Liver (tissue), 9 donors: ENCODE results near the gene CALHM3. TPM values are rescaled to one million over a fixed set of nuclear protein-coding genes. Genes with fewer than 3 reads are reported as not detected.

Source experiments
- DNase-seq: peaks from one replicate; pipeline ENCODE4 v3.0.0-alpha.2; 2017; ENCODE audit warnings: low spot score
- H3K27ac ChIP-seq, 2 donors: one replicate each; pipeline ENCODE4 v1.7.0; 2013; ENCODE audit warnings: inconsistent platforms in 2 of 2, low read length in 2 of 2, control low read depth in 1 of 2, low read depth in 1 of 2, mild to moderate bottlenecking in 1 of 2
- H3K27me3 ChIP-seq, 4 donors: one replicate each; pipeline versions ENCODE4 v1.6.1 to v1.7.0; 2013; ENCODE audit warnings: low read length in 3 of 4, inconsistent platforms in 1 of 4, mild to moderate bottlenecking in 1 of 4, moderate library complexity in 1 of 4; ENCODE audit not compliant: control insufficient read depth in 4 of 4, insufficient read depth in 4 of 4
- H3K36me3 ChIP-seq, 4 donors: one replicate each; pipeline versions ENCODE4 v1.6.1 to v1.7.0; 2013; ENCODE audit warnings: low read length in 3 of 4, mild to moderate bottlenecking in 3 of 4, low read depth in 1 of 4, moderate library complexity in 1 of 4; ENCODE audit not compliant: control insufficient read depth in 4 of 4, insufficient read depth in 3 of 4
- H3K4me1 ChIP-seq, 4 donors: one replicate each; pipeline versions ENCODE4 v1.6.1 to v1.7.0; 2013; ENCODE audit warnings: low read length in 3 of 4, mild to moderate bottlenecking in 3 of 4, moderate library complexity in 1 of 4; ENCODE audit not compliant: control insufficient read depth in 4 of 4, insufficient read depth in 4 of 4
- H3K4me3 ChIP-seq, 3 donors: one replicate each; pipeline versions ENCODE4 v1.6.1 to v1.7.0; 2013; ENCODE audit warnings: low read length in 3 of 3, control low read depth in 1 of 3, low read depth in 1 of 3, mild to moderate bottlenecking in 1 of 3
- H3K9ac ChIP-seq, 2 donors: one replicate each; pipeline ENCODE4 v1.7.0; 2013; ENCODE audit warnings: low read length in 2 of 2, mild to moderate bottlenecking in 2 of 2, moderate library complexity in 2 of 2, control low read depth in 1 of 2, low read depth in 1 of 2
- H3K9me3 ChIP-seq, 4 donors: one replicate each; pipeline versions ENCODE4 v1.6.1 to v1.7.0; 2013; ENCODE audit warnings: low read length in 3 of 4; ENCODE audit not compliant: control insufficient read depth in 4 of 4
- EGR1 ChIP-seq, 2 donors: IDR thresholded peaks; 2 replicates each; pipeline ENCODE4 v1.6.1; 2016 to 2018; ENCODE audit warnings: antibody characterized with exemption in 2 of 2, low read depth in 2 of 2
- FOXA1 ChIP-seq: IDR thresholded peaks from 2 replicates; pipeline ENCODE4 v1.6.1; 2016; ENCODE audit warnings: antibody characterized with exemption
- FOXA2 ChIP-seq: IDR thresholded peaks from 2 replicates; pipeline ENCODE4 v1.6.1; 2016; ENCODE audit warnings: antibody characterized with exemption
- HNF4A ChIP-seq, 2 donors: conservative IDR thresholded peaks; 2 replicates each; pipeline ENCODE4 v1.6.1; 2016; ENCODE audit warnings: antibody characterized with exemption in 2 of 2, mild to moderate bottlenecking in 2 of 2
- HNF4G ChIP-seq: IDR thresholded peaks from 2 replicates; pipeline ENCODE4 v1.6.1; 2016; ENCODE audit warnings: antibody characterized with exemption
- JUND ChIP-seq, 2 donors: IDR thresholded peaks; 2 replicates each; pipeline ENCODE4 v1.6.1; 2016; ENCODE audit warnings: antibody characterized with exemption in 2 of 2
- NR2F2 ChIP-seq: IDR thresholded peaks from 2 replicates; pipeline ENCODE4 v1.6.1; 2016; ENCODE audit warnings: antibody characterized with exemption
- RAD21 ChIP-seq, 2 donors: IDR thresholded peaks; 2 replicates each; pipeline ENCODE4 v1.6.1; 2016; ENCODE audit warnings: antibody characterized with exemption in 2 of 2, mild to moderate bottlenecking in 2 of 2
- RXRA ChIP-seq, 2 donors: IDR thresholded peaks; 2 replicates each; pipeline ENCODE4 v1.6.1; 2017 to 2018; ENCODE audit warnings: antibody characterized with exemption in 2 of 2, mild to moderate bottlenecking in 1 of 2
- SP1 ChIP-seq: IDR thresholded peaks from 2 replicates; pipeline ENCODE4 v1.6.1; 2018; ENCODE audit warnings: antibody characterized with exemption, mild to moderate bottlenecking
- YY1 ChIP-seq: IDR thresholded peaks from 2 replicates; pipeline ENCODE4 v1.6.1; 2016; ENCODE audit warnings: antibody characterized with exemption, mild to moderate bottlenecking
- WGBS: extraction: QIAGEN DNeasy Blood & Tissue Kit; methylation state at CpG from one replicate; pipeline ENCODE4 v1.1.7; 2013; 5-methylcytosine and 5-hydroxymethylcytosine counted together
- polyA plus RNA-seq, 2 donors: library from polyadenylated mRNA; stranded (reverse) in 1 of 2; unstranded in 1 of 2; fragments of 200-250 nt in 1 of 2; fragments of >200 nt in 1 of 2; fragmentation: Nextera tagmentation in 1 of 2; extraction: Ambion mirVana in 1 of 2; gene quantifications; one replicate each; pipeline versions ENCODE4 v1.2.1 to v1.2.3, GENCODE V29; 2013 to 2015
- total RNA-seq, 2 donors: library from RNA; depleted of rRNA; stranded (reverse); fragments of >200 nt; gene quantifications; one replicate each; pipeline ENCODE4 v1.2.3, GENCODE V29; 2014
- TF ChIP-seq, protein P1 (sequence below): IDR thresholded peaks from 2 replicates; pipeline ENCODE4 v1.6.1; 2016; ENCODE audit warnings: antibody characterized with exemption
- TF ChIP-seq, protein P2 (sequence below): IDR thresholded peaks from 2 replicates; pipeline ENCODE4 v1.6.1; 2016; ENCODE audit warnings: antibody characterized with exemption
- TF ChIP-seq, protein P3 (sequence below): IDR thresholded peaks from 2 replicates; pipeline ENCODE4 v1.6.1; 2016; ENCODE audit warnings: antibody characterized with exemption, mild to moderate bottlenecking
- TF ChIP-seq, protein P4 (sequence below): fragments of 150-350 bp; IDR thresholded peaks from 2 replicates; pipeline ENCODE4 v1.5.1; 2017; ENCODE audit warnings: improper control_type of control experiment, low read depth, low read length; ENCODE audit not compliant: missing input control
- donor health status: healthy.
- donor health status: healthy.
- donor health status: healthy.
- donor health status: healthy.
- donor health status: healthy.

CALHM3 gene
- total and polyA plus RNA-seq, 4 donors: 0.14 TPM; not detected in 3

DNA sequence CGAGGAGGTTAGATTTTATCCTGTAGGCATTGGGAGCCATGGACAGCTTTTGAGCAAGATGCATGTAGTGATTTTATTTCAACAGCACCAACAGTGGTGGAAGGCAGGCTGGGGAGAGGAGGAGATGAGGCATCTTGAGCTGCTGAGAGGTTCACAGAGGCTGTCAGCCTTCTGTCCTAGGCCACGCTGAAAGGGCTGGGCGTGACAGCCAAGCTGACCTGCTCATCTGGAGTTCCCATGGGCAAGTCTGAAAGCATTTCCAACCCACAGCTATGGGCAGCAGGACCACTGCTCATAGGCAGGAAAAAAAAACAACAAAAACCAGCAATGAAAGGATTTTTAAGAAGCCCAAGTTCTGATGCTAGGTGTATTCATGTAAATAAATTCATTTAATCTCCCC is 22.1 kb upstream of the CALHM3 start:
- Histone ChIP-seq H3K4me3 (no peak overlapping the region), H3K4me1 (no peaks in the 10 kb centered on the region), H3K27me3 (no peaks in the 10 kb centered on the region), H3K9me3 (no peaks in the 10 kb centered on the region), H3K27ac (no peak overlapping the region), H3K9ac (no peak overlapping the region), H3K36me3 (no peaks in the 10 kb centered on the region)
- TF ChIP-seq, protein P1, sequence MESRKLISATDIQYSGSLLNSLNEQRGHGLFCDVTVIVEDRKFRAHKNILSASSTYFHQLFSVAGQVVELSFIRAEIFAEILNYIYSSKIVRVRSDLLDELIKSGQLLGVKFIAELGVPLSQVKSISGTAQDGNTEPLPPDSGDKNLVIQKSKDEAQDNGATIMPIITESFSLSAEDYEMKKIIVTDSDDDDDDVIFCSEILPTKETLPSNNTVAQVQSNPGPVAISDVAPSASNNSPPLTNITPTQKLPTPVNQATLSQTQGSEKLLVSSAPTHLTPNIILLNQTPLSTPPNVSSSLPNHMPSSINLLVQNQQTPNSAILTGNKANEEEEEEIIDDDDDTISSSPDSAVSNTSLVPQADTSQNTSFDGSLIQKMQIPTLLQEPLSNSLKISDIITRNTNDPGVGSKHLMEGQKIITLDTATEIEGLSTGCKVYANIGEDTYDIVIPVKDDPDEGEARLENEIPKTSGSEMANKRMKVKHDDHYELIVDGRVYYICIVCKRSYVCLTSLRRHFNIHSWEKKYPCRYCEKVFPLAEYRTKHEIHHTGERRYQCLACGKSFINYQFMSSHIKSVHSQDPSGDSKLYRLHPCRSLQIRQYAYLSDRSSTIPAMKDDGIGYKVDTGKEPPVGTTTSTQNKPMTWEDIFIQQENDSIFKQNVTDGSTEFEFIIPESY: no peak
- TF ChIP-seq SP1 (no peak), NR2F2 (no peak), YY1 (no peak), FOXA1 (no peak), HNF4G (no peak)
- TF ChIP-seq, protein P2, sequence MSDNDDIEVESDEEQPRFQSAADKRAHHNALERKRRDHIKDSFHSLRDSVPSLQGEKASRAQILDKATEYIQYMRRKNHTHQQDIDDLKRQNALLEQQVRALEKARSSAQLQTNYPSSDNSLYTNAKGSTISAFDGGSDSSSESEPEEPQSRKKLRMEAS: no peak
- WGBS: 93% methylated on average over 3 of the region's 3 CpGs
- DNase-seq: no peak

DNA sequence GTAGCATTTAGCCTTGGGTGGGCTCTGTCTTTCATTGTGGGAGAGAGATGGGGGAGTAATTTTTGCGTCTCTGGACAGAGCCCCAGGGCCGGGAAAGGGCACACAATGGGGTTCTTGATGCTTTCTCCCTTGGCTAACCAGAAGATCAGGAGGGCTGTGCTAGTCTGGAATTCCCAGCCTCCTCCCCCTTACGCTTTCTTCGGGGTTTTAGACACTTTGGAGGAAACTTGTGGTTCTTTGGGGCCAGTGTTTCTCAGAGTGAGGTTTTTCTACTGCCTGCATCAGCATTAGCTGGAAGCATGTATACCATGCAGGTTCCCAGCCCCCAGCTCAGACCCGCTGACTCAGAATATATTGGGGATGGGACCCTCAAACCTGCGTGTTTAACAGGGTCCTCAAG is 21.4 kb upstream of the CALHM3 start:
- DNase-seq: no peak
- TF ChIP-seq SP1 (no peak), FOXA1 (no peak), RXRA (IDR thresholded peaks at IDR 0.05) (no peak), HNF4A (conservative IDR thresholded peaks at IDR 0.05) (no peak), RAD21 (IDR thresholded peaks at IDR 0.05) (no peak), FOXA2 (no peak), EGR1 (IDR thresholded peaks at IDR 0.05; ENCODE audit: low read depth in 2 of 2) (no peak), JUND (IDR thresholded peaks at IDR 0.05) (no peak)
- TF ChIP-seq, protein P3, sequence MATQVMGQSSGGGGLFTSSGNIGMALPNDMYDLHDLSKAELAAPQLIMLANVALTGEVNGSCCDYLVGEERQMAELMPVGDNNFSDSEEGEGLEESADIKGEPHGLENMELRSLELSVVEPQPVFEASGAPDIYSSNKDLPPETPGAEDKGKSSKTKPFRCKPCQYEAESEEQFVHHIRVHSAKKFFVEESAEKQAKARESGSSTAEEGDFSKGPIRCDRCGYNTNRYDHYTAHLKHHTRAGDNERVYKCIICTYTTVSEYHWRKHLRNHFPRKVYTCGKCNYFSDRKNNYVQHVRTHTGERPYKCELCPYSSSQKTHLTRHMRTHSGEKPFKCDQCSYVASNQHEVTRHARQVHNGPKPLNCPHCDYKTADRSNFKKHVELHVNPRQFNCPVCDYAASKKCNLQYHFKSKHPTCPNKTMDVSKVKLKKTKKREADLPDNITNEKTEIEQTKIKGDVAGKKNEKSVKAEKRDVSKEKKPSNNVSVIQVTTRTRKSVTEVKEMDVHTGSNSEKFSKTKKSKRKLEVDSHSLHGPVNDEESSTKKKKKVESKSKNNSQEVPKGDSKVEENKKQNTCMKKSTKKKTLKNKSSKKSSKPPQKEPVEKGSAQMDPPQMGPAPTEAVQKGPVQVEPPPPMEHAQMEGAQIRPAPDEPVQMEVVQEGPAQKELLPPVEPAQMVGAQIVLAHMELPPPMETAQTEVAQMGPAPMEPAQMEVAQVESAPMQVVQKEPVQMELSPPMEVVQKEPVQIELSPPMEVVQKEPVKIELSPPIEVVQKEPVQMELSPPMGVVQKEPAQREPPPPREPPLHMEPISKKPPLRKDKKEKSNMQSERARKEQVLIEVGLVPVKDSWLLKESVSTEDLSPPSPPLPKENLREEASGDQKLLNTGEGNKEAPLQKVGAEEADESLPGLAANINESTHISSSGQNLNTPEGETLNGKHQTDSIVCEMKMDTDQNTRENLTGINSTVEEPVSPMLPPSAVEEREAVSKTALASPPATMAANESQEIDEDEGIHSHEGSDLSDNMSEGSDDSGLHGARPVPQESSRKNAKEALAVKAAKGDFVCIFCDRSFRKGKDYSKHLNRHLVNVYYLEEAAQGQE: no peak
- TF ChIP-seq, protein P1: no peak
- TF ChIP-seq, protein P4, sequence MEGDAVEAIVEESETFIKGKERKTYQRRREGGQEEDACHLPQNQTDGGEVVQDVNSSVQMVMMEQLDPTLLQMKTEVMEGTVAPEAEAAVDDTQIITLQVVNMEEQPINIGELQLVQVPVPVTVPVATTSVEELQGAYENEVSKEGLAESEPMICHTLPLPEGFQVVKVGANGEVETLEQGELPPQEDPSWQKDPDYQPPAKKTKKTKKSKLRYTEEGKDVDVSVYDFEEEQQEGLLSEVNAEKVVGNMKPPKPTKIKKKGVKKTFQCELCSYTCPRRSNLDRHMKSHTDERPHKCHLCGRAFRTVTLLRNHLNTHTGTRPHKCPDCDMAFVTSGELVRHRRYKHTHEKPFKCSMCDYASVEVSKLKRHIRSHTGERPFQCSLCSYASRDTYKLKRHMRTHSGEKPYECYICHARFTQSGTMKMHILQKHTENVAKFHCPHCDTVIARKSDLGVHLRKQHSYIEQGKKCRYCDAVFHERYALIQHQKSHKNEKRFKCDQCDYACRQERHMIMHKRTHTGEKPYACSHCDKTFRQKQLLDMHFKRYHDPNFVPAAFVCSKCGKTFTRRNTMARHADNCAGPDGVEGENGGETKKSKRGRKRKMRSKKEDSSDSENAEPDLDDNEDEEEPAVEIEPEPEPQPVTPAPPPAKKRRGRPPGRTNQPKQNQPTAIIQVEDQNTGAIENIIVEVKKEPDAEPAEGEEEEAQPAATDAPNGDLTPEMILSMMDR: no peak
- no peak overlapping the region for H3K9ac ChIP-seq
- H3K9me3 ChIP-seq: no peaks in the 10 kb centered on the region
- 79% methylated on average over 6 of the region's 6 CpGs for WGBS
- no peak overlapping the region for H3K27ac ChIP-seq
- no peaks in the 10 kb centered on the region for H3K27me3 ChIP-seq
- H3K36me3 ChIP-seq: no peaks in the 10 kb centered on the region
- no peaks in the 10 kb centered on the region for H3K4me1 ChIP-seq
- no peak overlapping the region for H3K4me3 ChIP-seq
